ENCODE results near the gene IBSP. TPM values are rescaled to one million over a fixed set of nuclear protein-coding genes. Genes with fewer than 3 reads are reported as not detected.
A peak's percentile ranks its signal among the peaks of the same experiment; 100 is the strongest.

IBSP gene
- total RNA-seq, 4 donors from 2014 or later, result not detected

- Histone ChIP-seq H3K27me3 (no peaks in the 10 kb centered on the region), H3K9me3 (no peaks in the 10 kb centered on the region), H3K4me1 (peaks cover 3% of the 10 kb centered on the region), H3K36me3 (no peaks in the 10 kb centered on the region), H3K27ac (no peak overlapping the region), H3K4me3 (no peak overlapping the region)
- TF ChIP-seq, protein P1, sequence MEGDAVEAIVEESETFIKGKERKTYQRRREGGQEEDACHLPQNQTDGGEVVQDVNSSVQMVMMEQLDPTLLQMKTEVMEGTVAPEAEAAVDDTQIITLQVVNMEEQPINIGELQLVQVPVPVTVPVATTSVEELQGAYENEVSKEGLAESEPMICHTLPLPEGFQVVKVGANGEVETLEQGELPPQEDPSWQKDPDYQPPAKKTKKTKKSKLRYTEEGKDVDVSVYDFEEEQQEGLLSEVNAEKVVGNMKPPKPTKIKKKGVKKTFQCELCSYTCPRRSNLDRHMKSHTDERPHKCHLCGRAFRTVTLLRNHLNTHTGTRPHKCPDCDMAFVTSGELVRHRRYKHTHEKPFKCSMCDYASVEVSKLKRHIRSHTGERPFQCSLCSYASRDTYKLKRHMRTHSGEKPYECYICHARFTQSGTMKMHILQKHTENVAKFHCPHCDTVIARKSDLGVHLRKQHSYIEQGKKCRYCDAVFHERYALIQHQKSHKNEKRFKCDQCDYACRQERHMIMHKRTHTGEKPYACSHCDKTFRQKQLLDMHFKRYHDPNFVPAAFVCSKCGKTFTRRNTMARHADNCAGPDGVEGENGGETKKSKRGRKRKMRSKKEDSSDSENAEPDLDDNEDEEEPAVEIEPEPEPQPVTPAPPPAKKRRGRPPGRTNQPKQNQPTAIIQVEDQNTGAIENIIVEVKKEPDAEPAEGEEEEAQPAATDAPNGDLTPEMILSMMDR (IDR thresholded peaks at IDR 0.05), result no peak
- TF ChIP-seq EP300 (IDR thresholded peaks at IDR 0.05) (no peak), POLR2AphosphoS5 (IDR thresholded peaks at IDR 0.05) (no peak), POLR2A (IDR thresholded peaks at IDR 0.05) (no peak)
- 98% methylated on average over 2 of the region's 2 CpGs for WGBS
- DNase-seq (ENCODE audit: low spot score in 2 of 2), result no peak
These were observed 35.8 kb downstream of the IBSP start for GRCh38 chr4:87835197-87835596.

DNA sequence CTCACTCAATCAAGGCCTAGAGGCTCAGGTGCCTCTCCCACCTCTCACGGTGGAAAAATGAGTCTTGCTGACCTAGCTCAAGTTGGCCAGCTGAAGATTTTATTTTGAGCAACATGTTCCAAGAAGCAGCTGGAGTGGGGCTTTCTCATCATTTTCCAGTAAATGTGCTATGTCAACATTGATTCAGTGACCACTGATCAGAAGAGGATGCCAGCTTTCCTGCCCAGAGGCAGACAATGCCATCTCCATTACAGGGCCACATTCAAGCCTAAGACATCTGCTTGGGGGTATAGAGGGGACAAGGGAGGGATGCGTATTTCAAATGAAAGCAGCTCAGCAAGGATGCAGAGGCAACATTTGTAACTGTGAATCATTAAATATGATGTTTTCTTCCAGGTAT is 36.4 kb downstream of the IBSP start:
- no peak for DNase-seq (ENCODE audit: low spot score in 2 of 2)
- H3K9me3 ChIP-seq, result no peaks in the 10 kb centered on the region
- 91% methylated on average over 2 of the region's 2 CpGs for WGBS
- no peak overlapping the region for H3K27ac ChIP-seq
- no peaks in the 10 kb centered on the region for H3K27me3 ChIP-seq
- TF ChIP-seq, protein P1 (IDR thresholded peaks at IDR 0.05), result no peak
- TF ChIP-seq EP300 (IDR thresholded peaks at IDR 0.05) (no peak), POLR2AphosphoS5 (IDR thresholded peaks at IDR 0.05) (no peak), POLR2A (IDR thresholded peaks at IDR 0.05) (no peak)
- no peaks in the 10 kb centered on the region for H3K36me3 ChIP-seq
- no peak overlapping the region for H3K4me3 ChIP-seq
- peaks cover 3% of the 10 kb centered on the region for H3K4me1 ChIP-seq

- DNase-seq (ENCODE audit: low spot score in 2 of 2), result no peak
- H3K36me3 ChIP-seq, result no peaks in the 10 kb centered on the region
- H3K4me1 ChIP-seq, result peaks cover 3% of the 10 kb centered on the region
- no peaks in the 10 kb centered on the region for H3K9me3 ChIP-seq
- 60% methylated on average over 6 of the region's 6 CpGs for WGBS
- H3K27me3 ChIP-seq, result no peaks in the 10 kb centered on the region
- TF ChIP-seq EP300 (IDR thresholded peaks at IDR 0.05), result no peak
- TF ChIP-seq, protein P1 (IDR thresholded peaks at IDR 0.05), result peak in 1 of 2 donors; percentile 10
- no peak overlapping the region for H3K4me3 ChIP-seq
- no peak overlapping the region for H3K27ac ChIP-seq
These were observed 38.9 kb downstream of the IBSP start for GRCh38 chr4:87838205-87838604.

GRCh38 chr4:87838890-87839591 is 39.7 kb downstream of the IBSP start:
- H3K4me1 ChIP-seq, result peaks cover 3% of the 10 kb centered on the region
- H3K4me3 ChIP-seq, result no peak overlapping the region
- H3K27me3 ChIP-seq, result no peaks in the 10 kb centered on the region
- H3K9me3 ChIP-seq, result no peaks in the 10 kb centered on the region
- H3K27ac ChIP-seq, result no peak overlapping the region
- WGBS, result 30% methylated on average over 7 of the region's 7 CpGs
- DNase-seq (ENCODE audit: low spot score in 2 of 2), result no peak
- no peaks in the 10 kb centered on the region for H3K36me3 ChIP-seq
- TF ChIP-seq POLR2A (IDR thresholded peaks at IDR 0.05) (no peak), EP300 (IDR thresholded peaks at IDR 0.05) (no peak)
- TF ChIP-seq, protein P1 (IDR thresholded peaks at IDR 0.05), result peak; percentile 61 to 78

DNA sequence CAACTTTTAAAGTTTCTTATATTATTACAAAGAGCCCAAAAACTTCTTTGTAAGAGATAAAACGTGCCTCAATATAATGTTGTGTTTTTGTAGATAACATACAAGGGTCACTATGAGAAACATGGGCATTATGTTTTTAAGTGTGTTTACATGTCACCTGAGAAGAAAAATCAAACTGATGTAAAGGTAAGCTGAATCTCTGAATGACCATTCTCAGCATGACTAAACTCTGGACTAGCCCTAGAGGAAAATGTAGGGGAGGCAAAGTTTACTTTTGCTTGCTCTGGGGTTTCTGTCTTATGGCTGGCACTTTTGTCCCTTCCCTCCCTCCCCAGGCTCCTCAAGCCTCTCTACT is 40.2 kb downstream of the IBSP start:
- peaks cover 3% of the 10 kb centered on the region for H3K4me1 ChIP-seq
- no peak for DNase-seq (ENCODE audit: low spot score in 2 of 2)
- 2% methylated on average over 1 of the region's 1 CpG for WGBS
- no peak for TF ChIP-seq POLR2A (IDR thresholded peaks at IDR 0.05)
- H3K27ac ChIP-seq, result no peak overlapping the region
- H3K36me3 ChIP-seq, result no peaks in the 10 kb centered on the region
- H3K9me3 ChIP-seq, result no peaks in the 10 kb centered on the region
- H3K27me3 ChIP-seq, result no peaks in the 10 kb centered on the region
- no peak overlapping the region for H3K4me3 ChIP-seq

GRCh38 chr4:87840149-87840548 is 40.8 kb downstream of the IBSP start:
- TF ChIP-seq POLR2A (IDR thresholded peaks at IDR 0.05) (no peak), POLR2AphosphoS5 (IDR thresholded peaks at IDR 0.05) (no peak), EP300 (IDR thresholded peaks at IDR 0.05) (no peak)
- TF ChIP-seq, protein P1 (IDR thresholded peaks at IDR 0.05), result no peak

More at GRCh38 chr4:87840149-87840548, 40.8 kb downstream of the IBSP start:
- H3K36me3 ChIP-seq, result no peaks in the 10 kb centered on the region
- H3K4me1 ChIP-seq, result peaks cover 3% of the 10 kb centered on the region
- no peak for DNase-seq (ENCODE audit: low spot score in 2 of 2)
- no peak overlapping the region for H3K27ac ChIP-seq
- H3K27me3 ChIP-seq, result no peaks in the 10 kb centered on the region
- H3K4me3 ChIP-seq, result no peak overlapping the region
- 85% methylated on average over 3 of the region's 3 CpGs for WGBS
- H3K9me3 ChIP-seq, result no peaks in the 10 kb centered on the region

All from suprapubic skin (tissue), 4 donors.